CD4-positive, alpha-beta T cell treated with Interleukin-2 at 100 ng/mL for 4 hours (primary cell): ENCODE data around the gene PTCH1.

ENCODE experiments used
- DNase-seq: peaks from one replicate; pipeline ENCODE4 v3.0.0-alpha.2; 2020; ENCODE audit warnings: low spot score

Gene PTCH1

GRCh38 chr9:95497772-95498171 lies 19.0 kb downstream of the PTCH1 start:
- no peak for DNase-seq

- DNase-seq = no peak
These were observed 20.1 kb downstream of the PTCH1 start for GRCh38 chr9:95496687-95497086.

- no peak for DNase-seq
These were observed 20.8 kb downstream of the PTCH1 start for GRCh38 chr9:95495961-95496360.

GRCh38 chr9:95495529-95495928 lies 21.2 kb downstream of the PTCH1 start:
- DNase-seq = no peak

GRCh38 chr9:95494416-95495371 lies 22.1 kb downstream of the PTCH1 start:
- DNase-seq = peak; percentile 79

- DNase-seq = peak; percentile 7
These were observed 22.8 kb downstream of the PTCH1 start for GRCh38 chr9:95494022-95494415.

GRCh38 chr9:95493402-95493801 lies 23.4 kb downstream of the PTCH1 start:
- no peak for DNase-seq

GRCh38 chr9:95491543-95492320 lies 25.0 kb downstream of the PTCH1 start:
- peak; percentile 24 for DNase-seq

- no peak for DNase-seq
These were observed 27.8 kb downstream of the PTCH1 start for GRCh38 chr9:95488954-95489353.

GRCh38 chr9:95486318-95486717 lies 30.5 kb downstream of the PTCH1 start:
- DNase-seq = no peak

GRCh38 chr9:95484225-95484624 lies 32.5 kb downstream of the PTCH1 start:
- DNase-seq = no peak

GRCh38 chr9:95483431-95483830 lies 33.3 kb downstream of the PTCH1 start:
- no peak for DNase-seq

- DNase-seq = no peak
These were observed 34.1 kb downstream of the PTCH1 start for GRCh38 chr9:95482621-95483020.

GRCh38 chr9:95481000-95481399 lies 35.8 kb downstream of the PTCH1 start:
- no peak for DNase-seq

GRCh38 chr9:95480346-95480745 lies 36.4 kb downstream of the PTCH1 start:
- no peak for DNase-seq

GRCh38 chr9:95479330-95479729 lies 37.4 kb downstream of the PTCH1 start:
- no peak for DNase-seq

GRCh38 chr9:95478335-95478734 lies 38.4 kb downstream of the PTCH1 start:
- no peak for DNase-seq

GRCh38 chr9:95477885-95478284 lies 38.9 kb downstream of the PTCH1 start:
- DNase-seq = no peak

- no peak for DNase-seq
These were observed 39.3 kb downstream of the PTCH1 start for GRCh38 chr9:95477441-95477840.

GRCh38 chr9:95468791-95469190 lies 48.0 kb downstream of the PTCH1 start:
- DNase-seq = no peak

GRCh38 chr9:95465115-95465514 lies 51.7 kb downstream of the PTCH1 start:
- DNase-seq = no peak

- DNase-seq = no peak
These were observed 53.4 kb downstream of the PTCH1 start for GRCh38 chr9:95463148-95464060.
